Measurements from ENCODE around the gene TREM1. TPM values are rescaled to one million over a fixed set of nuclear protein-coding genes. Genes with fewer than 3 reads are reported as not detected.
A peak's percentile ranks its signal among the peaks of the same experiment; 100 is the strongest.
"Not testable (repeated sequence)": the region's sequence is repeated elsewhere in the genome, so short reads cannot be mapped to it uniquely, and the experiment has no call there.

Gene TREM1
- total RNA-seq, 1 donor: 0.36 TPM

DNA sequence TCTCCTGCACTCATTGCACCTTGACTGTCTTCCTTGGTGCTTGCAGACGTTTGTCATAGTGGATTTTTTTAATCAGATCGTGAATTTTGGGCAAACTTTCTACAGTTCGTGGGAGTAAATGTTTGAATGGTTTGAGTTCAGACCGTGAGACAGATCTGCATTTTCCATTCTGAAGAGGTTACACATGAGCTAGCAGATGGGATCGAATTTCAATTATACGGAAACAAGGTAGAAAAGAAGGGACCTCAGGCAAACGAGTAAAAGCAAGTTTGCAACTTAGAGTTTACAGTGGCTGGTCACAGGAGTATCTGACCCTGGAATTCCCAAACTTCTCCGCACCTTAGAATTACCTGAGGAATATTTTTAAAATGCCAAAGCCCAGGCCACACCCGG is 31.8 kb upstream of the TREM1 start:
- H3K4me3 ChIP-seq (ENCODE audit: low read depth, low read length): no peak overlapping the region
- DNase-seq (ENCODE audit: low read depth): no peak
- TF ChIP-seq, protein P1, sequence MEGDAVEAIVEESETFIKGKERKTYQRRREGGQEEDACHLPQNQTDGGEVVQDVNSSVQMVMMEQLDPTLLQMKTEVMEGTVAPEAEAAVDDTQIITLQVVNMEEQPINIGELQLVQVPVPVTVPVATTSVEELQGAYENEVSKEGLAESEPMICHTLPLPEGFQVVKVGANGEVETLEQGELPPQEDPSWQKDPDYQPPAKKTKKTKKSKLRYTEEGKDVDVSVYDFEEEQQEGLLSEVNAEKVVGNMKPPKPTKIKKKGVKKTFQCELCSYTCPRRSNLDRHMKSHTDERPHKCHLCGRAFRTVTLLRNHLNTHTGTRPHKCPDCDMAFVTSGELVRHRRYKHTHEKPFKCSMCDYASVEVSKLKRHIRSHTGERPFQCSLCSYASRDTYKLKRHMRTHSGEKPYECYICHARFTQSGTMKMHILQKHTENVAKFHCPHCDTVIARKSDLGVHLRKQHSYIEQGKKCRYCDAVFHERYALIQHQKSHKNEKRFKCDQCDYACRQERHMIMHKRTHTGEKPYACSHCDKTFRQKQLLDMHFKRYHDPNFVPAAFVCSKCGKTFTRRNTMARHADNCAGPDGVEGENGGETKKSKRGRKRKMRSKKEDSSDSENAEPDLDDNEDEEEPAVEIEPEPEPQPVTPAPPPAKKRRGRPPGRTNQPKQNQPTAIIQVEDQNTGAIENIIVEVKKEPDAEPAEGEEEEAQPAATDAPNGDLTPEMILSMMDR (IDR thresholded peaks at IDR 0.05; ENCODE audit: insufficient read depth, low read length): no peak

DNA sequence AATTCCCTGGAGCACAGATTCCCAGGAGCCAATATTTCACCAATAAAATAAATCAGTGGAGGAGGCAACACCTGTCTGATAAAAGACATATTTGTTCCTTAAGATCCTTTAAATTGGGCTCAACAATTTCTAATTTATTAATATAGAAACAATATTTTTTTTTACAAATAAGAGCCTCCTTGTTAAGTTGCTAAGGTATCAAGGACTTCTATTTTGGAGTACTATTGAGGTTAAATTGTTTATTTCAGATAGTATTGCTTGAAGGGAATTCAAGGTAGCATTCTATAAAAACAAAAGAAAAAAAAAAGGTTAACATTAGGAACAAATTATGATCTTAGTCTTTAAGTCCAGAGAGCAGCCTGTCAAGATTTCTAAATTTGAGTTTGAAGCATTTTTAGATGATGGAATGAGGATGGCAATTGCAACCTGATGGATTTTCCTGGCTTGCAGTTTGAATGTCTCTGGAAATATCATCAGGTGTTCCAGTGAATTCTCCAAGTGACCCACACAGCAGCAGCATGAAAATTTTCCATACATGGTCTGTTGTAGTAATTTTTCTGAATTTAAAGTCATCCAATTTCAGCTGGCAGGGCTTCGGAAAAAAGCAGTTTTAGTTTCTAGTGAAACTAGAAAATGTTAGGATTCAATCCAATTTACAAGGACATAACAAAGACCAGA is 29.6 kb upstream of the TREM1 start:
- no peak for DNase-seq (ENCODE audit: low read depth)
- TF ChIP-seq, protein P1 (IDR thresholded peaks at IDR 0.05; ENCODE audit: insufficient read depth, low read length): no peak
- H3K4me3 ChIP-seq (ENCODE audit: low read depth, low read length): no peak overlapping the region

DNA sequence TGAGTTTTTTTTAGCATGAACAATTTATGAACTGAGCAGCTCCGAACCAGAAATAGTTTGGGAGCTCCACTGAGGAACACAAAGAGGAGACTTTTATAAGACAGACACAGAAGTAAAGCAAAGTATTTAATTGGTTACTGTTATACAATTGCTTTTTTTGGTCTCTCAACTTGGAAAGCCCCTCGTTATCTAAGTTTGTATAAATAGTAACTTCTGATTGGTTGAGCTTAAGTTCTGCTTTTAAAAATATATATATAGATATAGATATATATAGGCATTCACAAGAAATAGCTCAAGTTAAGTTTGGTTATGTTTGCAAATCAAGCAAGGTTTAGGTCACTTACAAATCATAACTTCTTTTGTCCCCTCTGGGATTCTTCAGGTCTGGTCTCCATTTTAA is 28.7 kb upstream of the TREM1 start:
- H3K4me3 ChIP-seq (ENCODE audit: low read depth, low read length): no peak overlapping the region
- TF ChIP-seq, protein P1 (IDR thresholded peaks at IDR 0.05; ENCODE audit: insufficient read depth, low read length): no peak
- DNase-seq (ENCODE audit: low read depth): no peak

DNA sequence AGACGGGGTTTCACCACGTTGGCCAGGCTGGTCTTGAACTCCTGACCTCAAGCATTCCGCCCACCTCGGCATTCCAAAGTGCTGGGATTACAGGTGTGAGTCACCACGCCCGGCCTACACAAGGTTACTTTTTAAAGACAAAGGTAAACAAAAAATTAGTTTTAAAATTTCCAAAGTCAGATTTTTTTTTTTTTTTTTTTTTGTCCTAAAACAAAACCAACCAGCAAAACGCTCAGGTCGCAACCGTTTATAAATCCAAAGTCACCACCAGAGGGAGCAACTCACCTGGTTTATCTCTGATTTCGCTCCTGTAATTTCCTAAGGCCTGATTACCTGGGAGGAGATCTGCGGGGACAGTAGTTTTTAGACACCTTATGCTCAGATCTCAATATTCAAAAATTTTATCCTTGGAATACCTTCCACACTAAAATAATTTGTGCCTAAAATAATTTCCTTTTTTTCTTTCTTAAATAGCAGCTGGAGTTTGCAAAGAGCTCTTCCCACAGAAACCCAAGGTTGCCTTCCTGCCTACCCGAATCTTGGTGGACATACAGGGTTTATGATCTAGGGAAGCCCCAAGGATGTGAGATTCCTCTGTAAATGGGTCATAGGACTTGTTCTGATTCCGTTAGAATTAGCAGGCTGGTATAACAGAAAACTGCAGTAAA is 19.8 kb upstream of the TREM1 start:
- TF ChIP-seq, protein P1 (IDR thresholded peaks at IDR 0.05; ENCODE audit: insufficient read depth, low read length): peak; percentile 58
- DNase-seq (ENCODE audit: low read depth): peak; percentile 59
- H3K4me3 ChIP-seq (ENCODE audit: low read depth, low read length): no peak overlapping the region

DNA sequence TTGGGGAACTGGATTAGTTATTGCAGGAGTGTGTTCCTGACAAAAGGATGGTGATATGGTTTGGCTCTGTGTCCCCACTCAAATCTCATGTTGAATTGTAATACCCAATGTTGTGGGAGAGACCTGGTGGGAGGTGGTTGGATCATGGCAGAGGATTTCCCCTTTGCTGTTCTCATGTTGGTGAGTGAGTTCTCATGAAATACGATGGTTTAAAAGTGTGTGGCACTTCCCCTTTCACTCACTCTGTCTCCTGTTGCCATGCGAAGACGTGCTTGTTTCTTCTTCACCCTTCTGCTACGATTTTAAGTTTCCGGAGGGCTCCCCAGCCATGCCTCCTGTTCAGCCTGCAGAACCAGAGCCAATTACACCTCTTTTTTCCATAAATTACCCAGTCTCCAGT is 16.2 kb upstream of the TREM1 start:
- TF ChIP-seq, protein P1 (IDR thresholded peaks at IDR 0.05; ENCODE audit: insufficient read depth, low read length): no peak
- H3K4me3 ChIP-seq (ENCODE audit: low read depth, low read length): no peak overlapping the region
- DNase-seq (ENCODE audit: low read depth): no peak

DNA sequence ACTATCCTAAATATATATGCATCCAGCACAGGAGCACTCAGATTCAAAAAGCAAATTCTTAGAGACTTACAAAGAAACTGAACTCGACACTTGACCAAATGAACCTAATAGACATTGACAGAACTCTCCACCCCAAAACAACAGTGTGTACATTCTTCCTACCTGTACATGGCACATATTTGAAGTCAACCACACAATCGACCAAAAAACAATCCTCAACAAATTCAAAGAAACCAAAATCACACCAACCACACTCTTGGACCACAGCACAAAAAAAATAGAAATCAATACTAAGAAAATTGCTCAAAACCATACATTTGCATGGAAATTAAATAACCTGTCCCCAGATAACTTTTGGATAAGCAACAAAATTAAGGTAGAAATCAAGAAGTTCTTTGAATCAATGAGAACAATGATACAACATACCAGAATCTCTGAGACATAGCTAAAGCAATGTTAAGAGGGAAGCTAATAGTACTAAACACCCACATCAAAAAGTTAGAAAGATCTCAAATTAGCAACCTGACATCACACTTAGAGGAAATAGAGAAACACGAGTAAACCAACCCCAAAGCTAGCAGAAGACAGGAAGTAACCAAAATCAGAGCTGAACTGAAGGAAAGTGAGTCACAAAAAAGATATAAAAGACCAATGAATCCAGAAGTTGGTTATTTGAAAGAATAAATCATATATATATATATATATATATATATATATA is 12.5 kb upstream of the TREM1 start:
- no peak for DNase-seq (ENCODE audit: low read depth)
- TF ChIP-seq, protein P1 (IDR thresholded peaks at IDR 0.05; ENCODE audit: insufficient read depth, low read length): no peak
- no peak overlapping the region for H3K4me3 ChIP-seq (ENCODE audit: low read depth, low read length)

DNA sequence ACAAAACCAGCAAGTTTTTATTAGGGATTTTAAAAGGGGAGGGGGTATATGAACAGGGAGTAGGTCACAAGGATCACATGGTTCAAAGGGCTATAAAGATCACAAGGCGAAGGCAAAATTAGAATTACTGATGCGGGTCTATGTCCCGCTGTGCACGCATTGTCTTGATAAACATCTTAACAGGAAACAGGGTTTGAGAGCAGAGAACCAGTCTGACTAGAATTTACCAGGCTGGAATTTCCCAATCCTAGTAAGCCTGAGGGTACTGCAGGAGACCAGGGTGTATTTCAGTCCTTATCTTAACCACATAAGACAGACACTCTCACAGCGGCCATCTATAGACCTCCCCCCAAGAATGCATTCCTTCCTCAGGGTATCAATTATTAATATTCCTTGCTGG is 10.8 kb upstream of the TREM1 start:
- not testable (repeated sequence) for DNase-seq (ENCODE audit: low read depth); H3K4me3 ChIP-seq (ENCODE audit: low read depth, low read length)

Measured in fibroblast of the aortic adventitia (primary cell).